Measurements from ENCODE around the gene JARID2.

GRCh38 chr6:15304337-15305042 is 58.6 kb downstream of the JARID2 start:
- TF ChIP-seq CTCF (IDR thresholded peaks at IDR 0.05; ENCODE audit: insufficient read depth, low read depth, low read length) (no peak), EZH2 (IDR thresholded peaks at IDR 0.05; ENCODE audit: insufficient read depth, low read length) (no peak)
